H9 (cell line): ENCODE measurements around the gene RHBDD1. TPM values are rescaled to one million over a fixed set of nuclear protein-coding genes. Genes with fewer than 3 reads are reported as not detected.

Source experiments
- DNase-seq: peaks from one replicate; pipeline ENCODE4 v3.0.0-alpha.2; 2017
- H2AFZ ChIP-seq: one replicate; pipeline ENCODE4 v1.6.1; 2013; ENCODE audit warnings: mild to moderate bottlenecking, low read length, control low read depth, moderate library complexity
- H2AK5ac ChIP-seq: 2 replicates; pipeline ENCODE4 v1.6.1; 2013; ENCODE audit warnings: low read length, control low read depth, mixed read lengths; ENCODE audit not compliant: insufficient read length
- H2BK120ac ChIP-seq: one replicate; pipeline ENCODE4 v1.6.1; 2013; ENCODE audit warnings: low read depth, mild to moderate bottlenecking, low read length, control low read depth, inconsistent platforms; ENCODE audit not compliant: poor library complexity, severe bottlenecking
- H2BK12ac ChIP-seq: 2 replicates; pipeline ENCODE4 v1.6.1; 2013; ENCODE audit warnings: low read length, control low read depth, mixed read lengths, low read depth; ENCODE audit not compliant: insufficient read length
- H2BK15ac ChIP-seq: 2 replicates; pipeline ENCODE4 v1.6.1; 2013; ENCODE audit warnings: low read depth, low read length, control low read depth
- H2BK20ac ChIP-seq: one replicate; pipeline ENCODE4 v1.6.1; 2013; ENCODE audit warnings: low read depth, mild to moderate bottlenecking, low read length, control low read depth, inconsistent platforms; ENCODE audit not compliant: poor library complexity, severe bottlenecking
- H2BK5ac ChIP-seq: 2 replicates; pipeline ENCODE4 v1.6.1; 2013; ENCODE audit warnings: low read length, control low read depth, mixed read lengths; ENCODE audit not compliant: insufficient read length
- H3K14ac ChIP-seq: 2 replicates; pipeline ENCODE4 v1.6.1; 2013; ENCODE audit warnings: low read length, control low read depth; ENCODE audit not compliant: insufficient read depth
- H3K18ac ChIP-seq: 2 replicates; pipeline ENCODE4 v1.6.1; 2013; ENCODE audit warnings: low read depth, mild to moderate bottlenecking, mixed read lengths, low read length, control low read depth; ENCODE audit not compliant: insufficient read length
- H3K23ac ChIP-seq: 2 replicates; pipeline ENCODE4 v1.6.1; 2013; ENCODE audit warnings: low read length, control low read depth, mixed read lengths, low read depth; ENCODE audit not compliant: insufficient read length
- H3K23me2 ChIP-seq: 2 replicates; pipeline ENCODE4 v1.6.1; 2013; ENCODE audit warnings: low read depth, mild to moderate bottlenecking, mixed read lengths, low read length, control low read depth; ENCODE audit not compliant: insufficient read length, poor library complexity, severe bottlenecking
- H3K27ac ChIP-seq: 2 replicates; pipeline ENCODE4 v1.5.1; 2013; ENCODE audit warnings: low read length, control low read depth, mixed read lengths, low read depth; ENCODE audit not compliant: insufficient read length
- H3K27me3 ChIP-seq: 2 replicates; pipeline ENCODE4 v1.6.1; 2013; ENCODE audit warnings: low read length, control low read depth, inconsistent platforms; ENCODE audit not compliant: insufficient read depth
- H3K4ac ChIP-seq: 2 replicates; pipeline ENCODE4 v1.6.1; 2013; ENCODE audit warnings: low read depth, mild to moderate bottlenecking, control low read depth, inconsistent platforms, low read length, moderate library complexity
- H3K4me1 ChIP-seq: 2 replicates; pipeline ENCODE4 v1.6.1; 2013; ENCODE audit warnings: low read length, control low read depth, inconsistent platforms; ENCODE audit not compliant: insufficient read depth
- H3K4me2 ChIP-seq: 2 replicates; pipeline ENCODE4 v1.6.1; 2013; ENCODE audit warnings: low read length, control low read depth, mixed read lengths; ENCODE audit not compliant: insufficient read length, insufficient read depth
- H3K56ac ChIP-seq: 2 replicates; pipeline ENCODE4 v1.6.1; 2013; ENCODE audit warnings: low read depth, mild to moderate bottlenecking, mixed read lengths, low read length, control low read depth; ENCODE audit not compliant: insufficient read length
- H3K79me1 ChIP-seq: 2 replicates; pipeline ENCODE4 v1.6.1; 2013; ENCODE audit warnings: low read depth, mild to moderate bottlenecking, moderate library complexity, low read length, control low read depth, inconsistent platforms; ENCODE audit not compliant: insufficient read depth, poor library complexity, severe bottlenecking
- H3K79me2 ChIP-seq: 2 replicates; pipeline ENCODE4 v1.6.1; 2013; ENCODE audit warnings: low read length, control low read depth, inconsistent platforms; ENCODE audit not compliant: insufficient read depth
- H3K9ac ChIP-seq: 2 replicates; pipeline ENCODE4 v1.6.1; 2013; ENCODE audit warnings: low read length, control low read depth, mixed read lengths; ENCODE audit not compliant: insufficient read length; ENCODE audit errors: extremely low read depth
- H3K9me3 ChIP-seq: one replicate; pipeline ENCODE4 v1.6.1; 2013; ENCODE audit warnings: low read depth, low read length, inconsistent platforms; ENCODE audit not compliant: control insufficient read depth
- H3T11ph ChIP-seq: one replicate; pipeline ENCODE4 v1.6.1; 2013; ENCODE audit warnings: mild to moderate bottlenecking, low read length, control low read depth, inconsistent platforms
- H4K20me1 ChIP-seq: one replicate; pipeline ENCODE4 v1.6.1; 2013; ENCODE audit not compliant: control insufficient read depth, insufficient read length, insufficient read depth
- H4K5ac ChIP-seq: 2 replicates; pipeline ENCODE4 v1.6.1; 2013; ENCODE audit warnings: low read depth, mild to moderate bottlenecking, mixed read lengths, low read length, control low read depth; ENCODE audit not compliant: insufficient read length
- H4K8ac ChIP-seq: replicated peaks from 2 replicates; pipeline ENCODE4 v1.6.1; 2013; ENCODE audit warnings: low read length, control low read depth, mixed read lengths, low read depth; ENCODE audit not compliant: insufficient read length
- H4K91ac ChIP-seq: 2 replicates; pipeline ENCODE4 v1.6.1; 2013; ENCODE audit warnings: low read depth, mild to moderate bottlenecking, moderate library complexity, mixed read lengths, low read length, control low read depth; ENCODE audit not compliant: insufficient read length
- H3K27ac Mint-ChIP-seq, 3 experiments: 2 replicates in 2 of 3; 3 replicates in 1 of 3; pipeline ENCODE4 v1.8.0; 2020 to 2021; ENCODE audit warnings: mixed read lengths in 3 of 3, mild to moderate bottlenecking in 1 of 3, moderate library complexity in 1 of 3
- H3K27me3 Mint-ChIP-seq: 2 replicates; pipeline ENCODE4 v1.8.0; 2021; ENCODE audit warnings: low read depth, mild to moderate bottlenecking, moderate library complexity, mixed read lengths
- H3K36me3 Mint-ChIP-seq, 3 experiments: 2 replicates in 2 of 3; 3 replicates in 1 of 3; pipeline ENCODE4 v1.8.0; 2020 to 2021; ENCODE audit warnings: low read depth in 3 of 3, mixed read lengths in 3 of 3; ENCODE audit not compliant: insufficient read depth in 1 of 3
- H3K4me1 Mint-ChIP-seq, 2 experiments: 2 replicates each; pipeline ENCODE4 v1.8.0; 2020; ENCODE audit warnings: mixed read lengths in 2 of 2
- H3K4me3 Mint-ChIP-seq, 2 experiments: 2 replicates in 1 of 2; 3 replicates in 1 of 2; pipeline ENCODE4 v1.8.0; 2020 to 2021; ENCODE audit warnings: mild to moderate bottlenecking in 2 of 2, mixed read lengths in 2 of 2, moderate library complexity in 1 of 2
- H3K9me3 Mint-ChIP-seq, 2 experiments: 2 replicates in 1 of 2; 3 replicates in 1 of 2; pipeline ENCODE4 v1.8.0; 2020; ENCODE audit warnings: mild to moderate bottlenecking in 2 of 2, mixed read lengths in 2 of 2, moderate library complexity in 1 of 2
- WGBS: extraction: QIAGEN DNeasy Blood & Tissue Kit; methylation state at CpG from one replicate; pipeline ENCODE4 v1.1.7; 2013; ENCODE audit warnings: missing lambda C conversion rate, low lambda C conversion rate, mixed read lengths; ENCODE audit not compliant: insufficient read length; ENCODE audit errors: extremely low coverage; 5-methylcytosine and 5-hydroxymethylcytosine counted together
- total RNA-seq: library from RNA; stranded (reverse); gene quantifications from 2 replicates; pipeline ENCODE4 v1.2.1, GENCODE V29; 2021
- TF ChIP-seq, protein P1 (sequence below): fragments of 200-600 bp; sonication (generic); conservative IDR thresholded peaks from 3 replicates; pipeline ENCODE4 v1.8.0; 2021; ENCODE audit warnings: antibody characterized with exemption, mild to moderate bottlenecking

The RHBDD1 gene
- total RNA-seq, 1 experiment from 2014 or later = 24.9 TPM

DNA sequence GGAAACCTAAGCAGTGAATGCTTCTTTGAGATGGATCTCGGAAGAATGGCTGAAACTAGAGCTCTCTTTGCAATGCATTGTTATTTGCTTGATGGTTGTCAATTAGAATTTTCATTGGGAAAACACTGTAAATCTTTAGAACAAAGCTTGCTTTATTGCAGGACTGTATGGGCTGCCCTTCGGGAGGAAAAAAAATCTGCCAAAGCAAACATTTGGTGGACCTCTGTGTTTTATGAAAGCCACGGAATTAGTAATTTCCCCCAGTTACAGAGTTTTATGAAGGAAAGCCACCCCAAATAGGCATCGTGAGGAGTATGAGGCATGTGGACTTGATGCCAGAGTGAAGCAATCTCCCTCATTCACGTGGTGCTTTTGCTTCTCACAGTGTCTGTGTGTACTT is 33.5 kb downstream of the RHBDD1 start:
- H3K4me1 Mint-ChIP-seq = peaks cover 38 to 46% of the 10 kb centered on the region in 2 experiments
- no peak overlapping the region for H3K4me3 Mint-ChIP-seq
- no peaks in the 10 kb centered on the region for H3K9me3 ChIP-seq
- no peaks in the 10 kb centered on the region for H3K79me1 ChIP-seq
- H2BK20ac ChIP-seq = no peak overlapping the region
- H3K4me1 ChIP-seq = peaks cover 3% of the 10 kb centered on the region; the same call in 1 of the 2 replicates
- peak overlapping the region; percentile 34 to 85 (median 69); a peak in 4 of 7 replicates for H3K27ac Mint-ChIP-seq
- H3K4me2 ChIP-seq = no peak overlapping the region
- no peaks in the 10 kb centered on the region for H3K9me3 Mint-ChIP-seq
- no peak overlapping the region for H2BK120ac ChIP-seq
- H3K9ac ChIP-seq = no peak overlapping the region
- no peaks in the 10 kb centered on the region for H3K79me2 ChIP-seq
- H4K8ac ChIP-seq = no peak overlapping the region
- no peak overlapping the region for H3K4ac ChIP-seq
- H4K5ac ChIP-seq = no peak overlapping the region
- H2BK15ac ChIP-seq = no peak overlapping the region
- H3K27ac ChIP-seq = no peak overlapping the region
- no peaks in the 10 kb centered on the region for H4K20me1 ChIP-seq
- no peak overlapping the region for H2AK5ac ChIP-seq
- no peaks in the 10 kb centered on the region for H3K27me3 ChIP-seq
- H2BK12ac ChIP-seq = no peak overlapping the region
- TF ChIP-seq, protein P1, sequence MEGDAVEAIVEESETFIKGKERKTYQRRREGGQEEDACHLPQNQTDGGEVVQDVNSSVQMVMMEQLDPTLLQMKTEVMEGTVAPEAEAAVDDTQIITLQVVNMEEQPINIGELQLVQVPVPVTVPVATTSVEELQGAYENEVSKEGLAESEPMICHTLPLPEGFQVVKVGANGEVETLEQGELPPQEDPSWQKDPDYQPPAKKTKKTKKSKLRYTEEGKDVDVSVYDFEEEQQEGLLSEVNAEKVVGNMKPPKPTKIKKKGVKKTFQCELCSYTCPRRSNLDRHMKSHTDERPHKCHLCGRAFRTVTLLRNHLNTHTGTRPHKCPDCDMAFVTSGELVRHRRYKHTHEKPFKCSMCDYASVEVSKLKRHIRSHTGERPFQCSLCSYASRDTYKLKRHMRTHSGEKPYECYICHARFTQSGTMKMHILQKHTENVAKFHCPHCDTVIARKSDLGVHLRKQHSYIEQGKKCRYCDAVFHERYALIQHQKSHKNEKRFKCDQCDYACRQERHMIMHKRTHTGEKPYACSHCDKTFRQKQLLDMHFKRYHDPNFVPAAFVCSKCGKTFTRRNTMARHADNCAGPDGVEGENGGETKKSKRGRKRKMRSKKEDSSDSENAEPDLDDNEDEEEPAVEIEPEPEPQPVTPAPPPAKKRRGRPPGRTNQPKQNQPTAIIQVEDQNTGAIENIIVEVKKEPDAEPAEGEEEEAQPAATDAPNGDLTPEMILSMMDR = no peak
- no peak for DNase-seq
- H3K23ac ChIP-seq = no peak overlapping the region
- no peak overlapping the region for H4K91ac ChIP-seq
- H3K56ac ChIP-seq = no peak overlapping the region
- H3T11ph ChIP-seq = no peak overlapping the region
- no peak overlapping the region for H2BK5ac ChIP-seq
- no peaks in the 10 kb centered on the region for H3K27me3 Mint-ChIP-seq
- H2AFZ ChIP-seq = no peak overlapping the region
- H3K36me3 Mint-ChIP-seq = peaks cover 1 to 8% (median 4%) of the 10 kb centered on the region in 3 experiments; a peak in 4 of 7 replicates
- H3K23me2 ChIP-seq = no peaks in the 10 kb centered on the region
- no peak overlapping the region for H3K18ac ChIP-seq
- WGBS = no CpG with 5 or more reads among the region's 5 CpGs
- H3K14ac ChIP-seq = peak overlapping the region; percentile 52; the same call in 1 of the 2 replicates
